ENCODE data around the gene WBP2. TPM values are rescaled to one million over a fixed set of nuclear protein-coding genes. Genes with fewer than 3 reads are reported as not detected.
"Not testable (repeated sequence)": the region's sequence is repeated elsewhere in the genome, so short reads cannot be mapped to it uniquely, and the experiment has no call there.

The WBP2 gene
- polyA plus RNA-seq, 6 donors from 2014 or later: 73.4 to 134 (median 87.6) TPM

DNA sequence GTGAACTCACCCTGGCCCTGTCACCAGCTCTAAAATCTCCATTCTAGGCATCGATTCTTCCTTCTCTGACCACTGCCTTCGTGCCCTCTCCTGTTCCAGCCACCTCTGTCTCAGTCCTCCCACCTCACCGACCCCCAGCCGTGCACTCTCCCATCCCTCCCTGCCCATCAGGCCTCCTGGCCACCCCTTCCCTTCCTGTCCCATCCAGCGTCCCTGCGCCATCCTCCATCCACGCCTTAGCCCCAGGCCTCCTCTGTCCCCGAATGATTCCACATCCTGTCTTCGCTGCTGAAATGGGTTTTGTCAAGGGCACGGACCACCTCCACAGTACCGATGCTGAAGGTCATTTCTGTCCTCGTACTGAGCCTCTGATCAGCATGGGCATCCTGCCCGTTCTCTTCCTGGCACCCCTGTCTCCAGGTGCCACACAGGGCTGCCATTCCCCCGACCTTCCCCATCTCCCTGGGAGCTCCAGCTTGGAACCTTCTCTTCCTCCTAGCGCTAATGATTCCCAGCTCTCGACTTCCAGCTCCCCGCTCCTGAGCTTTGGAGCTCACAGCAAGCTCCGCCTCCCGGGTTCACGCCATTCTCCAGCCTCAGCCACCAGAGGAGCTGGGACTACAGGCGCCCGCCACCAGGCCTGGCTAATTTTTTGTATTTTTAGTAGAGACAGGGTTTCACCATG lies 39.1 kb upstream of the WBP2 start:
- peaks cover 5 to 6% of the 10 kb centered on the region in 2 donors for H3K36me3 Mint-ChIP-seq
- H3K4me3 Mint-ChIP-seq: peak overlapping the region in 7 of 8 donors; percentile 5 to 75 (median 47)
- H3K4me1 Mint-ChIP-seq: peaks cover 21 to 27% (median 26%) of the 10 kb centered on the region in 3 donors
- H3K9me3 Mint-ChIP-seq: no peaks in the 10 kb centered on the region
- peak overlapping the region in 5 of 6 donors; percentile 64 to 93 (median 84) for H3K27ac Mint-ChIP-seq
- ATAC-seq (ENCODE audit: low read depth in 2 of 2) (no peak), DNase-seq (no peak)
- no peaks in the 10 kb centered on the region for H3K27me3 Mint-ChIP-seq

DNA sequence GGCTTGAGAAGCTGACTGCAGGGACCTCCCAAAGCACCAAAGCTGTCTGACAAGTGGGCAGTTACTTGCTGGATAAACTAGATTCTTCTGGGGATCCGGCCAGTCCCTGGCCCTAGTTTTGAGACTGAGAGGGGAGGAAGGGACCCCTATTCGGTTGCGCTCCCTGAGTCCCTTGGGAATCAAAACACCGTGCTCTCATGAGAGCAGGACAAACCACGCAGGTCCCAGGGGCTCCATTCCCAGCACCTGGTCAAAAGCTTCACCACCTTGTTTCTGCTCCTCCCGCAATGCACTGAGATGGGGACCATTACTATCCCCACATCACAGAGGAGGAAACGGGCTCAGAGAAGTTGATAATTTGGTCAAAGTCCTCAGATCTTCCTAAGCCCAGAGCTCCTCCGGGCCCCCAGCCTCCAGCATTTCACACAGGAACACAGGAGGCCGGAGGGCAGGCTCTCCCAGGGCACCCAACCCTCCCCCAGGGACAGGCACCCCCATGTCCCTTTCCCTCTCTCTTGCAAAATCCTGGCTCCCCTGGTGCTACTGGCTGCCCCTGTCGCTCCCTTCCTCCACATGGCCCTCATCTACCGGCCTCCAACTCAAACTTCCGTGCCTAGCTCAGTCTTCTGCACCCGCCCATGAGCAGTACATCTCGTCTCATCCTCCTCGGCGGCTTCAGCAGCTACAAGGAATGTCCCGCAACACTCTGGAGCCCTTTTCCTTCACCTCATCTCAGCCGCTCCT lies 38.3 kb upstream of the WBP2 start:
- Mint-ChIP-seq H3K36me3 (peaks cover 0 to 6% of the 10 kb centered on the region in 2 donors), H3K4me3 (peak overlapping the region in 7 of 8 donors; percentile 5 to 75 (median 54)), H3K27ac (peak overlapping the region in 4 of 6 donors; percentile 64 to 93 (median 87)), H3K9me3 (no peaks in the 10 kb centered on the region), H3K27me3 (no peaks in the 10 kb centered on the region), H3K4me1 (peaks cover 21 to 27% (median 26%) of the 10 kb centered on the region in 3 donors)
- ATAC-seq (ENCODE audit: low read depth in 2 of 2) (no peak), DNase-seq (no peak)

DNA sequence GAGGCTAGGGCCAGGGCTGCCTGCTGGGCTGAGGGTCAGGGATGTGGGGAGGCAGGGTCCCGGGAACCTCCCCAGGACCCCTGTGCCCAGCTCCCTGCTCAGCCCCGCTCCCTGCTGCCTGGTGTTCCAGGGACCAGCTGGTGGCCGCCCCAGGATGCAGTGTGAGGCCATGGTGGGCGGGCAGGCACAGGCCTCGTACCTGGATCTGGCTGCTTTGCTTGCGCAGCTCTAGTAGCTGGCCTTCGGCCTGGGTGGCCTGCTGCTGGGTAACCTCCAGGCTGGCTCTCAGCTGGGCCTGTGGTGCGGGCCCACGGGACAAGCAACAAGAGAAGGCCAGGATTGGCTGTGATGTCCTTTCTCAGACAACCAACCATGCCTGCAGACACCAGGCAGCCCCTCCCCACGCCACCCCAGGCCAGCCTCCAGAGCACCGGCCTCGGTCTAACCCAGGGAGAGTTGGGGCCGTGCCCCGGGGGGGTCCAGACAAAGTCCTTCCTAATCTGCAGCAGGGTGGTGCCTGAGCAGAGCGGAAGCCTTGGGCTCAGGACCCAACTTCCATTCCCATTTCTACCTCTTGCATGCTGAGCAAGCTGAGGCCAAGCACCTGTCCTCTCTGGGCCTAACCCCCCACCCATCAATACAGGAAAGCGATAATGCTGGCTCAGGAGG lies 37.6 kb upstream of the WBP2 start:
- Mint-ChIP-seq H3K27me3 (no peaks in the 10 kb centered on the region), H3K4me1 (peaks cover 21 to 26% (median 26%) of the 10 kb centered on the region in 3 donors), H3K9me3 (no peaks in the 10 kb centered on the region), H3K36me3 (peaks cover 0 to 6% of the 10 kb centered on the region in 2 donors), H3K4me3 (peak overlapping the region in 1 of 8 donors; percentile 27), H3K27ac (no peak overlapping the region)
- no peak for DNase-seq
- no peak for ATAC-seq (ENCODE audit: low read depth in 2 of 2)

DNA sequence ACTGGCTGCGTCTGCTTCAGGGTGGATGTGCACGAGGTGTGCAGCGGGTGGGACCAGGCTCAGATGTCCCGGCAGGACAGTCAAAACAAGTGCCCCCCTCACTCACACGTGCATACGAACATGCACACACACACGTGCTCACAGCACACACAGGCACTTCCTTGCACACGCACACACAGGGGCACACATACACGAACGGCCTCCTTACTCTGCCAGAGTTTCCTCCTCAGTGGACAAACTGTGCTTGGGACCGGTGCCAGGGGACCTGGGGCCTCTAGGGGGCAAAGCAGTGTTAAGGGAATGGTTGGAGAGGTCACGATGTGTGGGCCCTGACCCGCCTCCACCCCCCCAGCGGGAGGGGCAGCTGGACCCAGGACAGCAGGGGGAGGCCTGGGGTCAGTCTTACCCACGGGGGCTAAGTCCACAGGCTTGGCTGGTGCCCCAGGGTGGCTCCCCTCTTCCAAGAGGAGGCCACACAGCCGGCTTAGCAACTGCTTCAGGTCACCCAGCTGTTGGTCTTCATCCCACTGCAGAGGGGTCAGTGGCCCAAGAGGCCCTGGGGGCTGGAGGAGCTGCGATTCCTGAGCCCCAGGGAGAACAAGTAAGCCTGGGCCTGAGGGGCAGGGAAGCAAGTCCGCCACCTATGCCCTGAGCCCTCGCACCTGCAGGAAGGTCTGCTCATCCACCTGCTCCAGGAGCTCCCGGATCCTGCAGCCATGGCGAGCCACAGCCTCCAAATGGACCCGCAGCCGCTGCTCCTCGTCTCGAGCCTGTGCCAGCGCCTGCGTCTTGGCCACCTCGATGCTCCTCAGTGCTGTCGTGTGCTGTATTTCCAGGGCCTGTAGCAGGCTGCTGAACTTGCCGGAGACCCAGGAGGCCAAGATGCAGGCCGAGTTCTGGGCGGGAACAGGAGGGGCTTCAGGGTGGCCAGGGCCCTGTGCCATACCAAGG lies 36.7 kb upstream of the WBP2 start:
- Mint-ChIP-seq H3K27ac (no peak overlapping the region), H3K4me1 (peaks cover 21 to 26% (median 21%) of the 10 kb centered on the region in 3 donors), H3K4me3 (no peak overlapping the region), H3K36me3 (peaks cover 0 to 6% of the 10 kb centered on the region in 2 donors), H3K27me3 (no peaks in the 10 kb centered on the region), H3K9me3 (no peaks in the 10 kb centered on the region)
- no peak for DNase-seq
- ATAC-seq (ENCODE audit: low read depth in 2 of 2): no peak

DNA sequence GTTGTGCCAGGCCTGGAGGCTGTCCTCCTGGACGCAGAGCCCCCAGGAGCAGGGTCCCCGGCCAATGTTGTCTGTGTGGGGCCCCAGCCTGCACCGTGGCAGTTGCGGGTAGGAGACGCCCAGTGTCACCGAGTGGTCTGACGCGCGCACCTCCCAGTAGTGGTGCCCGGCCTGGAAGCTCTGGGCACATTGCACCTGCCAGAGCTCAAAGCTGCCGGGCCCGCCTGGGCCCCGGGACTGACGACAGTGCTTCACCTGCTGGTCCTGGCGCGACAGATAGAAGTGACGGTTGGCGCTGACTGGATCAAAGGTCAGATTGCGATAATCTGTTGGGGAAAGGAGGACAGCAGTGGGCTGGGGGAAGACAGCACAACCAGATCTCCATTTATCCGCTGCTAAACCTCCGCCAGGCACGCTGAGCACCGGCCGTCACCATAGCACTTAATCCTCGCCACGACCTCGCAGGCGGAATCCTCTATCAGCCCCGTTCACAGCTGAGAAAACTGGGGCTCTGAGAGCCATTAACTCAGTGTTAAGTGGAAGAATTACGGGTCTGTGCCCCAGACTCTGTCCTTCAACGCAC lies 36.0 kb upstream of the WBP2 start:
- DNase-seq (no peak), ATAC-seq (ENCODE audit: low read depth in 2 of 2) (no peak)
- no peaks in the 10 kb centered on the region for H3K9me3 Mint-ChIP-seq
- peaks cover 0 to 6% of the 10 kb centered on the region in 2 donors for H3K36me3 Mint-ChIP-seq
- no peak overlapping the region for H3K27ac Mint-ChIP-seq
- peaks cover 21 to 26% (median 24%) of the 10 kb centered on the region in 3 donors for H3K4me1 Mint-ChIP-seq
- no peaks in the 10 kb centered on the region for H3K27me3 Mint-ChIP-seq
- H3K4me3 Mint-ChIP-seq: no peak overlapping the region

DNA sequence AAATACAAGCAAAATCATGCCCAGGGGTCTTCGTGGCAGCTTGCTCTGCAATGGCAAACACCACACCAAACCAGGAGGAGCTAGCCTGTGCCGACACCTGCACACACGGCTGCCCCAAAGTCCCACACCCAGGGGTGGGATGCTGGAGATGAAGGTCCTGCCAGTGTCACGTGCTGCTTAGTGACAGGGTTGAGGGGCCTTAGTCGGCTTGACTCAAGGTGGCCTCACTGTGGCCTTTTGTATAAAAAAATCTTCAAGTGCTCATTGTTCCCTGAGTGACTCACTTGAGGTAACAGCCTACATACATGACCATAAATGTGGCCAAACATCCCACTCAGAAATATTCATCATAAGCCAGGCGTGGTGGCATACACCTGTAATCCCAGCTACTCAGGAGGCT lies 34.3 kb upstream of the WBP2 start:
- ATAC-seq (ENCODE audit: low read depth in 2 of 2) (no peak), DNase-seq (no peak)
- Mint-ChIP-seq H3K9me3 (no peaks in the 10 kb centered on the region), H3K36me3 (peaks cover 0 to 6% of the 10 kb centered on the region in 2 donors), H3K4me1 (peaks cover 9 to 12% (median 10%) of the 10 kb centered on the region in 3 donors), H3K4me3 (peak overlapping the region in 1 of 8 donors; percentile 29), H3K27ac (peak overlapping the region in 2 of 6 donors; percentile 12 to 75), H3K27me3 (no peaks in the 10 kb centered on the region)

DNA sequence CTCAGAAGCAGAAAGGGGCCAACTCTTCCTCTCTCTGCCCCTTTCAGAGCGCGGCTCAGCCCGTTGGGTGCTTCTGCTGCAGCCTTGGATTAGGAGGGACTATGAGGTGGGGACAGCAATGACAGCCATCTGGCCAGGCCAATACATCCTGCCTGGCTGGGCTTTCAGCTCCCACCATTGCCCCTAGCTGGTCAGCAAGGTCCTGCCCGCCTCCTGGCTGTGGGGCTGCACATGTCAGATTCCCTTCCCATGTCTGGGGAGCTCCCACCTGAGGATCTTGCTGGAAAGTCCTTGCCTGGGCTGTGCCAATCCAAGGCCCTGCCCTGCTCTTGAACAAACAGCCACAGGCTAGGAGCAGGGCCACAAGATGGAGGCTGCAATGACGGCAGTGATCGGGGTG lies 33.3 kb upstream of the WBP2 start:
- Mint-ChIP-seq H3K9me3 (no peaks in the 10 kb centered on the region), H3K4me1 (peaks cover 0 to 3% (median 2%) of the 10 kb centered on the region in 3 donors), H3K27ac (no peak overlapping the region), H3K27me3 (no peaks in the 10 kb centered on the region), H3K36me3 (peaks cover 0 to 6% of the 10 kb centered on the region in 2 donors), H3K4me3 (no peak overlapping the region)
- no peak for DNase-seq
- ATAC-seq (ENCODE audit: low read depth in 2 of 2): no peak

DNA sequence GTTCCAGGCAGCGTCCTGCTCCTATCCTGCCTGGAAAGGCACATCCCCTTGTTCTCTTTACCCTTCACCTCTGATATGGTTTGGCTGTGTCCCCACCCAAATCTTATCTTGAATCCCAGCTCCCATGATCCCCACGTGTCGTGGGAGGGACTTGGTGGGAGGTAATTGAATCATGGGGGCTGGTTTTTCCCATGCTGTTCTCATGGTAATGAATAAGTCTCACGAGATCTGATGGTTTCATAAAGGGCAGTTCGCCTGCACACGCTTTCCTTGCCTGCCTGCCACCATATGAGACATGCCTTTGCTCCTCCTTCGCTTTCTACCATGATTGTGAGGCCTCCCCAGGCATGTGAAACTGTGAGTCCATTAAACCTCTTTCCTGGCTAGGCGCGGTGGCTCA lies 30.7 kb upstream of the WBP2 start:
- H3K4me1 Mint-ChIP-seq; H3K36me3 Mint-ChIP-seq; H3K27me3 Mint-ChIP-seq; ATAC-seq (ENCODE audit: low read depth in 2 of 2); DNase-seq; H3K9me3 Mint-ChIP-seq; H3K4me3 Mint-ChIP-seq: not testable (repeated sequence)
- H3K27ac Mint-ChIP-seq: peak overlapping the region in 3 of 6 donors; percentile 9 to 72 (median 24)

DNA sequence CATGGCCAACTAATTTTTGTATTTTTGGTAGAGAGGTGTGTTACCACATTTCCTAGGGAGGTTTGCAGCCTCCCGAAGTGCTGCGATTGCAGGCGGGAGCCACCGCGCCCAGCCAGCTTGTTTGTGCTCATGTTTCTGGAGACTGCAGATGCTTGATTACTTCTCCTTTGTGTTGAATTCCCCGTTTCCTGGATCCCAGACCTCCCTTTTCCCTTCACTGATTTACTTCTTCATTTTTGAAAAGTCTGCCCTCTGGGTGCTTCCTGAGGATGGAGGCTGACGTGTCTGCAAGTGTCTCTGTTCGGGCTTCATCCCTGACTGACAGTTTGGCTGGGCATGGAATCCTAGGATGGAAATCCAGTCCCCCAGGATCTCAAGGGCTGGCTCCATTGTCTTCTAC lies 30.3 kb upstream of the WBP2 start:
- H3K9me3 Mint-ChIP-seq: no peaks in the 10 kb centered on the region
- no peak for DNase-seq
- no peak for ATAC-seq (ENCODE audit: low read depth in 2 of 2)
- H3K27ac Mint-ChIP-seq: peak overlapping the region in 2 of 6 donors; percentile 24 to 76
- H3K4me1 Mint-ChIP-seq: peaks cover 0 to 3% (median 2%) of the 10 kb centered on the region in 3 donors
- H3K4me3 Mint-ChIP-seq: no peak overlapping the region
- peaks cover 0 to 5% (median 0%) of the 10 kb centered on the region in 3 donors for H3K27me3 Mint-ChIP-seq
- peaks cover 0 to 6% of the 10 kb centered on the region in 2 donors for H3K36me3 Mint-ChIP-seq

DNA sequence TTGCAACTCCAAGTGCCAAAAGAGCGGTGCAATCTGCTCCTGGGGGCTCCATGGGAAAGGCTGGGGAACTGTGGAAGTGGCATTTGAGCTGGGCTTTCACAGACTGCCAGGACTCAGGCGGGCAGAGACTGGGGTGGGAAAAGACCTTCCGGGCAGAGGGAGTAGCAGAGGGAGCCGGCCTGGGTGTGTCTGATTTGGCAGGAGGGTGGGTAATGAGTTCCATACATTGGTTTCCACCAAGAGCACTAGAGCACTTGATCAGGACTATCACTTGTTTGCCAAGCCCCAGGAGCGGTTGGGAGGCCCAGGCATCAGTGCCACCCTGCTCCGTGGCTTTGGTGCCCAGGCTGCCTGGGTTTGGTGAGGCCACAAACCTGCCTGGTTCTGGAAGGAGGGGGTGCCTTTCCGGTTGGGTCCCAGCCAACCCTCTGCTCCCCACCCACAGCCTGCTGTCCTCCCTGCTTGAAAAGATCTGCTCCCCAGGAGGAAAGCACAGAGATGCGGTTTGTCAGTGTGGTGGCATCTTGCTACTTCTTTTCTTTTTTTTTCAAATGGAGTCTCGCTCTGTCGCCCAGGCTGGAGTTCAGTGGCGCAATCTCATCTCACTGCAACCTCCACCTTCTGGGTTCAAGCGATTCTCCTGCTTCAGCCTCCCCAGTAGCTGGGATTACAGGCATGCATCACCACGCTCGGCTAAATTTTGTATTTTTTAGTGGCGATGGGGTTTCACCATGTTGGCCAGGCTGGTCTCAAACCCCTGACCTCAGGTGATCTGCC lies 26.7 kb upstream of the WBP2 start:
- peak overlapping the region in 1 of 8 donors; percentile 9 for H3K4me3 Mint-ChIP-seq
- peaks cover 0 to 21% (median 10%) of the 10 kb centered on the region in 3 donors for H3K27me3 Mint-ChIP-seq
- peak overlapping the region in 1 of 6 donors; percentile 51 for H3K27ac Mint-ChIP-seq
- DNase-seq (no peak), ATAC-seq (ENCODE audit: low read depth in 2 of 2) (no peak)
- no peaks in the 10 kb centered on the region for H3K9me3 Mint-ChIP-seq
- H3K36me3 Mint-ChIP-seq: no peaks in the 10 kb centered on the region
- peaks cover 12 to 18% (median 13%) of the 10 kb centered on the region in 3 donors for H3K4me1 Mint-ChIP-seq

DNA sequence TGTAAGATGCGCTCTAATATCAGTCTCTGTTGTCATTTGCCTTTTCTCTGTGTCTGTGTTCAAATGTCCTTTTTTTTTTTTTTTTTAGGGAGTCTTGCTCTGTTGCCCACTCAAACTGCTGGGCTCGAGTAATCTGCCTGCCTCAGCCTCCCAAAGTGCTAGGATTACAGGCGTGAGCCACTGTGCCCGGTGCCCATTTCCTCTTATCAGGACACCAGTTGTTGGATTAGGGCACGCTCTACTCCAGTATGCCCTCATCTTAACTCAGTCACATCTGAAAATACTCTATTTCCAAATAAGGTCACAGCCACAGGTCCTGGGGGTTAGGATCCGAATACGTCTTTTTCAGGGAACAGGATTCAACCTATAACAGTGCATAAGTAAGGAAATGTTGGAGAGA lies 25.1 kb upstream of the WBP2 start:
- DNase-seq: no peak
- H3K4me1 Mint-ChIP-seq: peaks cover 20 to 31% (median 23%) of the 10 kb centered on the region in 3 donors
- no peaks in the 10 kb centered on the region for H3K36me3 Mint-ChIP-seq
- H3K27ac Mint-ChIP-seq: no peak overlapping the region
- peak overlapping the region in 4 of 8 donors; percentile 28 to 69 (median 58) for H3K4me3 Mint-ChIP-seq
- H3K9me3 Mint-ChIP-seq: no peaks in the 10 kb centered on the region
- no peak for ATAC-seq (ENCODE audit: low read depth in 2 of 2)
- H3K27me3 Mint-ChIP-seq: peaks cover 0 to 32% (median 10%) of the 10 kb centered on the region in 3 donors

Data from naive B cell (primary cell).